Mesendoderm (in vitro differentiated cells): ENCODE results near the gene WNK2.

Source experiments
- DNase-seq: peaks from one replicate; pipeline ENCODE4 v3.0.0; 2013
- H2AK5ac ChIP-seq: 2 replicates; pipeline ENCODE4 v1.6.1; 2013; ENCODE audit warnings: low read length, inconsistent platforms
- H2BK120ac ChIP-seq: 2 replicates; pipeline ENCODE4 v1.6.1; 2013; ENCODE audit warnings: low read depth, mild to moderate bottlenecking, low read length, moderate library complexity, mixed read lengths
- H2BK15ac ChIP-seq: replicated peaks from 2 replicates; pipeline ENCODE4 v1.6.1; 2013; ENCODE audit warnings: low read depth, mild to moderate bottlenecking, moderate library complexity
- H2BK5ac ChIP-seq: 2 replicates; pipeline ENCODE4 v1.6.1; 2013; ENCODE audit warnings: low read length, inconsistent platforms
- H3K18ac ChIP-seq: 2 replicates; pipeline ENCODE4 v1.6.1; 2013; ENCODE audit warnings: mild to moderate bottlenecking, low read length, mixed read lengths
- H3K23ac ChIP-seq: one replicate; pipeline ENCODE4 v1.6.1; 2013; ENCODE audit warnings: low read length
- H3K27ac ChIP-seq: 2 replicates; pipeline ENCODE4 v1.5.1; 2013; ENCODE audit warnings: low read depth, mild to moderate bottlenecking, inconsistent platforms, low read length, moderate library complexity
- H3K27me3 ChIP-seq: 2 replicates; pipeline ENCODE4 v1.6.1; 2013; ENCODE audit warnings: low read length, control low read depth, mild to moderate bottlenecking, inconsistent platforms; ENCODE audit not compliant: insufficient read depth, poor library complexity
- H3K36me3 ChIP-seq: 2 replicates; pipeline ENCODE4 v1.6.1; 2013; ENCODE audit warnings: low read length, inconsistent platforms; ENCODE audit not compliant: control insufficient read depth, insufficient read depth
- H3K4ac ChIP-seq: one replicate; pipeline ENCODE4 v1.6.1; 2013; ENCODE audit warnings: low read depth, mild to moderate bottlenecking, low read length, moderate library complexity
- H3K4me1 ChIP-seq: 2 replicates; pipeline ENCODE4 v1.6.1; 2013; ENCODE audit warnings: low read depth, low read length, inconsistent platforms; ENCODE audit not compliant: control insufficient read depth
- H3K4me2 ChIP-seq: 2 replicates; pipeline ENCODE4 v1.6.1; 2013; ENCODE audit warnings: low read length
- H3K4me3 ChIP-seq: 2 replicates; pipeline ENCODE4 v1.5.1; 2013; ENCODE audit warnings: mild to moderate bottlenecking, low read length
- H3K56ac ChIP-seq: one replicate; pipeline ENCODE4 v1.6.1; 2013; ENCODE audit warnings: low read length
- H3K79me1 ChIP-seq: 2 replicates; pipeline ENCODE4 v1.6.1; 2013; ENCODE audit warnings: low read length, inconsistent platforms
- H3K79me2 ChIP-seq: 2 replicates; pipeline ENCODE4 v1.6.1; 2013; ENCODE audit warnings: mild to moderate bottlenecking, low read length; ENCODE audit not compliant: control insufficient read depth, insufficient read depth
- H3K9ac ChIP-seq: 2 replicates; pipeline ENCODE4 v1.6.1; 2013; ENCODE audit warnings: low read length, inconsistent platforms
- H4K5ac ChIP-seq: one replicate; pipeline ENCODE4 v1.6.1; 2013; ENCODE audit warnings: low read length
- H4K8ac ChIP-seq: one replicate; pipeline ENCODE4 v1.6.1; 2013; ENCODE audit warnings: low read depth, mild to moderate bottlenecking, control low read depth, low read length, moderate library complexity
- WGBS: extraction: QIAGEN DNeasy Blood & Tissue Kit; methylation state at CpG from one replicate; pipeline ENCODE4 v1.1.7; 2013; ENCODE audit warnings: low lambda C conversion rate, missing lambda C conversion rate; ENCODE audit not compliant: insufficient coverage; ENCODE audit errors: extremely low coverage; 5-methylcytosine and 5-hydroxymethylcytosine counted together

The WNK2 gene

GRCh38 chr9:93252781-93253530, 69.0 kb downstream of the WNK2 start:
- Histone ChIP-seq H3K9ac (no peak overlapping the region), H3K4me3 (no peak overlapping the region), H3K36me3 (no peaks in the 10 kb centered on the region), H3K27ac (no peak overlapping the region), H3K23ac (no peak overlapping the region), H2BK5ac (no peak overlapping the region), H2AK5ac (no peak overlapping the region), H3K79me1 (no peaks in the 10 kb centered on the region), H3K4me2 (no peak overlapping the region), H3K18ac (no peak overlapping the region), H2BK120ac (no peak overlapping the region), H3K56ac (no peak overlapping the region), H3K79me2 (no peaks in the 10 kb centered on the region), H4K8ac (no peak overlapping the region), H2BK15ac (no peak overlapping the region), H3K4ac (no peak overlapping the region), H4K5ac (no peak overlapping the region), H3K27me3 (no peaks in the 10 kb centered on the region), H3K4me1 (no peaks in the 10 kb centered on the region)
- no CpG with 5 or more reads among the region's 20 CpGs for WGBS
- DNase-seq = no peak

- H2BK15ac ChIP-seq = no peak overlapping the region
- no peaks in the 10 kb centered on the region for H3K4me1 ChIP-seq
- H4K8ac ChIP-seq = no peak overlapping the region
- no peaks in the 10 kb centered on the region for H3K79me1 ChIP-seq
- H3K36me3 ChIP-seq = no peaks in the 10 kb centered on the region
- no peaks in the 10 kb centered on the region for H3K27me3 ChIP-seq
- H3K79me2 ChIP-seq = no peaks in the 10 kb centered on the region
- no peak overlapping the region for H3K4me3 ChIP-seq
- H3K27ac ChIP-seq = no peak overlapping the region
- no peak overlapping the region for H3K23ac ChIP-seq
- H3K9ac ChIP-seq = no peak overlapping the region
- no peak overlapping the region for H4K5ac ChIP-seq
- H3K56ac ChIP-seq = no peak overlapping the region
- H3K4me2 ChIP-seq = no peak overlapping the region
- H2AK5ac ChIP-seq = no peak overlapping the region
- no peak for DNase-seq
- H3K4ac ChIP-seq = no peak overlapping the region
- H3K18ac ChIP-seq = no peak overlapping the region
- WGBS = no CpG with 5 or more reads among the region's 10 CpGs
- H2BK5ac ChIP-seq = no peak overlapping the region
- H2BK120ac ChIP-seq = no peak overlapping the region
These were observed 69.7 kb downstream of the WNK2 start for GRCh38 chr9:93253633-93254032.

GRCh38 chr9:93254061-93254481, 70.1 kb downstream of the WNK2 start:
- Histone ChIP-seq H4K8ac (no peak overlapping the region), H3K4me1 (no peaks in the 10 kb centered on the region), H3K18ac (no peak overlapping the region), H2BK5ac (no peak overlapping the region), H2BK15ac (no peak overlapping the region), H3K56ac (no peak overlapping the region), H2BK120ac (no peak overlapping the region), H3K9ac (no peak overlapping the region), H3K79me2 (no peaks in the 10 kb centered on the region), H3K4ac (no peak overlapping the region), H3K23ac (no peak overlapping the region), H3K36me3 (no peaks in the 10 kb centered on the region), H2AK5ac (no peak overlapping the region), H3K4me3 (no peak overlapping the region), H4K5ac (no peak overlapping the region), H3K79me1 (no peaks in the 10 kb centered on the region), H3K27ac (no peak overlapping the region), H3K4me2 (no peak overlapping the region), H3K27me3 (no peaks in the 10 kb centered on the region)
- no peak for DNase-seq
- no CpG with 5 or more reads among the region's 14 CpGs for WGBS

GRCh38 chr9:93254806-93255493, 71.0 kb downstream of the WNK2 start:
- DNase-seq = no peak
- Histone ChIP-seq H3K4me2 (no peak overlapping the region), H3K27ac (no peak overlapping the region), H3K4me3 (no peak overlapping the region), H2BK15ac (no peak overlapping the region), H3K79me1 (no peaks in the 10 kb centered on the region), H3K36me3 (no peaks in the 10 kb centered on the region), H2BK120ac (no peak overlapping the region), H3K4me1 (no peaks in the 10 kb centered on the region), H3K9ac (no peak overlapping the region), H4K5ac (no peak overlapping the region), H3K56ac (no peak overlapping the region), H2AK5ac (no peak overlapping the region), H3K23ac (no peak overlapping the region), H3K18ac (no peak overlapping the region), H2BK5ac (no peak overlapping the region), H3K27me3 (no peaks in the 10 kb centered on the region), H4K8ac (no peak overlapping the region), H3K4ac (no peak overlapping the region), H3K79me2 (no peaks in the 10 kb centered on the region)
- WGBS = no CpG with 5 or more reads among the region's 7 CpGs

- H3K4me1 ChIP-seq = no peaks in the 10 kb centered on the region
These were observed 71.5 kb downstream of the WNK2 start for GRCh38 chr9:93255494-93255867.

More at GRCh38 chr9:93255494-93255867, 71.5 kb downstream of the WNK2 start:
- H3K27ac ChIP-seq = no peak overlapping the region
- H3K23ac ChIP-seq = no peak overlapping the region
- H3K56ac ChIP-seq = no peak overlapping the region
- no peaks in the 10 kb centered on the region for H3K79me1 ChIP-seq
- no CpG with 5 or more reads among the region's 7 CpGs for WGBS
- no peak overlapping the region for H4K8ac ChIP-seq
- no peak for DNase-seq
- no peak overlapping the region for H3K4me2 ChIP-seq
- H2BK15ac ChIP-seq = no peak overlapping the region
- no peak overlapping the region for H3K4ac ChIP-seq
- H3K27me3 ChIP-seq = no peaks in the 10 kb centered on the region
- no peak overlapping the region for H3K18ac ChIP-seq
- no peak overlapping the region for H2BK5ac ChIP-seq
- H3K9ac ChIP-seq = no peak overlapping the region
- no peaks in the 10 kb centered on the region for H3K79me2 ChIP-seq
- no peak overlapping the region for H2AK5ac ChIP-seq
- H4K5ac ChIP-seq = no peak overlapping the region
- H3K4me3 ChIP-seq = no peak overlapping the region
- no peak overlapping the region for H2BK120ac ChIP-seq
- H3K36me3 ChIP-seq = no peaks in the 10 kb centered on the region
